Transverse colon (tissue), 4 donors: ENCODE measurements around the gene CCSER2. TPM values are rescaled to one million over a fixed set of nuclear protein-coding genes. Genes with fewer than 3 reads are reported as not detected.
A peak's percentile ranks its signal among the peaks of the same experiment; 100 is the strongest.

ENCODE experiments used
- DNase-seq: peaks from one replicate; pipeline ENCODE4 v3.0.0-alpha.2; 2019
- H3K27ac ChIP-seq, 4 donors: fragments of 200-600 bp; sonication (generic); 2 replicates each; pipeline ENCODE4 v1.5.1; 2016 to 2018; ENCODE audit warnings: inconsistent platforms in 4 of 4
- H3K27me3 ChIP-seq: fragments of 200-600 bp; sonication (generic); 2 replicates; pipeline ENCODE4 v1.5.1; 2017; ENCODE audit warnings: inconsistent platforms
- H3K36me3 ChIP-seq, 4 donors: fragments of 200-600 bp; sonication (generic); 2 replicates each; pipeline ENCODE4 v1.5.1; 2017 to 2019; ENCODE audit warnings: inconsistent platforms in 4 of 4
- H3K4me1 ChIP-seq, 4 donors: fragments of 200-600 bp; sonication (generic); 2 replicates each; pipeline ENCODE4 v1.5.1; 2017 to 2020; ENCODE audit warnings: inconsistent platforms in 4 of 4
- H3K4me3 ChIP-seq, 4 donors: fragments of 200-600 bp; sonication (generic); 1 replicate in 1 of 4; 2 replicates in 3 of 4; pipeline versions ENCODE4 v1.5.1 to v1.6.1; 2017 to 2019; ENCODE audit warnings: inconsistent platforms in 4 of 4
- H3K9me3 ChIP-seq, 2 donors: fragments of 200-600 bp; sonication (generic); 2 replicates each; pipeline ENCODE4 v1.5.1; 2017 to 2019; ENCODE audit warnings: inconsistent platforms in 2 of 2
- EP300 ChIP-seq: sonication (generic); formaldehyde crosslinking; IDR thresholded peaks from one replicate; pipeline ENCODE4 v1.6.1; 2017; ENCODE audit warnings: antibody characterized with exemption, low read depth
- POLR2A ChIP-seq: fragments of 450-650 bp; IDR thresholded peaks from one replicate; pipeline ENCODE4 v1.6.1; 2016; ENCODE audit warnings: antibody characterized with exemption, mild to moderate bottlenecking, moderate library complexity
- POLR2AphosphoS5 ChIP-seq, 3 donors: sonication (generic); formaldehyde crosslinking; IDR thresholded peaks; one replicate each; pipeline ENCODE4 v1.6.1; 2016; ENCODE audit warnings: antibody characterized with exemption in 3 of 3
- WGBS, 2 donors: methylation state at CpG; one replicate each; pipeline ENCODE4 v1.1.5; 2018; ENCODE audit warnings: low coverage in 1 of 2; 5-methylcytosine and 5-hydroxymethylcytosine counted together
- in situ Hi-C, 4 donors: fragments of 200-750 bp; cut with MboI; loops; one replicate each; pipeline versions ENCODE4 v1.15.0 to v1.15.1; 2017; ENCODE audit warnings: low sequenced_read_pairs in 3 of 4, low pct_ligation_motif_present in 1 of 4, low pct_unique_long_range_greater_than_20kb in 1 of 4
- intact Hi-C: fragments of 100-400 bp; cut with DNase I; formaldehyde crosslinking; loops from one replicate; pipeline ENCODE4 v1.15.1; 2023; ENCODE audit warnings: low total_unique reads
- total RNA-seq, 4 donors: library from RNA; depleted of rRNA; stranded (reverse); fragments of >200 nt; gene quantifications; one replicate each; pipeline ENCODE4 v1.1.0, GENCODE V29; 2016
- TF ChIP-seq, protein P1 (sequence below), 5 experiments: fragments of 200-600 bp in 3 of 5; fragments of 450-650 bp in 2 of 5; sonication (generic) in 3 of 5; IDR thresholded peaks; 1 replicate in 2 of 5; 2 replicates in 3 of 5; pipeline ENCODE4 v1.5.1; 2016 to 2017; ENCODE audit warnings: antibody characterized with exemption in 5 of 5, inconsistent platforms in 3 of 5, mild to moderate bottlenecking in 2 of 5, moderate library complexity in 1 of 5

The CCSER2 gene
- total RNA-seq, 4 donors from 2014 or later: 20.9 to 45.6 (median 33.7) TPM

DNA sequence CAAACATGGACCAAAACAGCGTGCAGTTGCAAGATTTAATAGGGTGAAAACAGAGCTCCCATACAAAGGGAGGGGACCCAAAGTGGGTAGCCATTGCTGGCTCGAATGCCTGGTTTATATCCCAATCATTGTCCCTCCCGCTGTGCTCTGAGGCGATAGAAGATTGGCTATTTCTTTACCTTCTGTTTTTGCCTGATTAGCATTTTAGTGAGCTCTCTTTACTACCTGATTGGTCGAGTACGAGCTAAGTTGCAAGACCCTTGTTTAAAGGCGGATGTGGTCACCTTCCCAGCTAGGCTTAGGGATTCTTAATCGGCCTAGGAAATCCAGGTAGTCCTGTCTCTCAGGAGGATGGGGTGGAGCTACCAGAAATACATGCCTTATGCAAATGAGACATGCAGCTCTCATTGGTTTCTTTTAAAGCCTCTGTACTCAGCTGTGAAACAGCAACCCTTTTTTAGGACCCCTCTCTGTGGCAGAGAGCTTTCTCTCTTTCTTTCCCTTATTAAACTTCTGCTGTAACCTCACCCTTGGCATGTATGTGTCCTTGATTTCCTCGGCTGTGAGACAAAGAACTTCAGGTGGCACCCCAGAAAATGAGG is 202.4 kb downstream of the CCSER2 start:
- no peak overlapping the region for H3K4me3 ChIP-seq
- H3K27me3 ChIP-seq: no peaks in the 10 kb centered on the region
- H3K36me3 ChIP-seq: no peaks in the 10 kb centered on the region
- H3K9me3 ChIP-seq: no peaks in the 10 kb centered on the region
- H3K27ac ChIP-seq: no peak overlapping the region
- DNase-seq: no peak
- WGBS, 2 donors: 60 to 92% methylated on average over 1 to 9 of the region's 9 CpGs
- in situ Hi-C loops: loop anchor here in 3 of 4 donors (5.0 to 25.0 kb wide), 5 partner anchors 144 to 269 kb away; no protein-coding TSS in a partner anchor
- no peaks in the 10 kb centered on the region for H3K4me1 ChIP-seq
- TF ChIP-seq EP300 (no peak), POLR2A (no peak), POLR2AphosphoS5 (IDR thresholded peaks at IDR 0.05) (no peak)
- TF ChIP-seq, protein P1, sequence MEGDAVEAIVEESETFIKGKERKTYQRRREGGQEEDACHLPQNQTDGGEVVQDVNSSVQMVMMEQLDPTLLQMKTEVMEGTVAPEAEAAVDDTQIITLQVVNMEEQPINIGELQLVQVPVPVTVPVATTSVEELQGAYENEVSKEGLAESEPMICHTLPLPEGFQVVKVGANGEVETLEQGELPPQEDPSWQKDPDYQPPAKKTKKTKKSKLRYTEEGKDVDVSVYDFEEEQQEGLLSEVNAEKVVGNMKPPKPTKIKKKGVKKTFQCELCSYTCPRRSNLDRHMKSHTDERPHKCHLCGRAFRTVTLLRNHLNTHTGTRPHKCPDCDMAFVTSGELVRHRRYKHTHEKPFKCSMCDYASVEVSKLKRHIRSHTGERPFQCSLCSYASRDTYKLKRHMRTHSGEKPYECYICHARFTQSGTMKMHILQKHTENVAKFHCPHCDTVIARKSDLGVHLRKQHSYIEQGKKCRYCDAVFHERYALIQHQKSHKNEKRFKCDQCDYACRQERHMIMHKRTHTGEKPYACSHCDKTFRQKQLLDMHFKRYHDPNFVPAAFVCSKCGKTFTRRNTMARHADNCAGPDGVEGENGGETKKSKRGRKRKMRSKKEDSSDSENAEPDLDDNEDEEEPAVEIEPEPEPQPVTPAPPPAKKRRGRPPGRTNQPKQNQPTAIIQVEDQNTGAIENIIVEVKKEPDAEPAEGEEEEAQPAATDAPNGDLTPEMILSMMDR (IDR thresholded peaks at IDR 0.05): no peak
- intact Hi-C loops: no loop called here

DNA sequence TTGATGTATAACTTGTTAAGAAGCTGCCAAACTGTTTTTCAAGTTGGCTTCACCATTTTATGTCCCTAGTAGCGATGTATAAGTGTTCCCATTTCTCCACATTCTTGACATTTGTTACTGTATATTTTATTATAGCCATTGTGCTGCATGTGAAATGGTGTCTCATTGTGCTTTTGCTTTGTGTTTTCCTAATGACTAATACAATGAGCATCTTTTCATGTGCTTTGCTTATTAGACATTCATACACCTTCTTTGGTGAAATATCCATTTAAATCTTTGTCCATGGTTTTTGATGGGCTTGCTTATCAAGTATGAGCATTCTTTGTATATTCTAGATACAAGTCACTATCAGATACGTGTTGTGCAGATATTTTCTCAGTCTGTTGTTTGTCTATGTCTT is 203.0 kb downstream of the CCSER2 start:
- in situ Hi-C loops: loop anchor here in 3 of 4 donors (5.0 to 25.0 kb wide), 5 partner anchors 144 to 269 kb away; no protein-coding TSS in a partner anchor
- Histone ChIP-seq H3K27ac (no peak overlapping the region), H3K9me3 (no peaks in the 10 kb centered on the region), H3K36me3 (no peaks in the 10 kb centered on the region), H3K4me3 (no peak overlapping the region), H3K27me3 (no peaks in the 10 kb centered on the region), H3K4me1 (no peaks in the 10 kb centered on the region)
- 90 to 97% methylated on average over 2 of the region's 2 CpGs for WGBS, 2 donors
- DNase-seq: no peak
- intact Hi-C loops: no loop called here
- no peak for TF ChIP-seq POLR2AphosphoS5 (IDR thresholded peaks at IDR 0.05)
- TF ChIP-seq EP300: no peak
- TF ChIP-seq, protein P1 (IDR thresholded peaks at IDR 0.05): no peak

DNA sequence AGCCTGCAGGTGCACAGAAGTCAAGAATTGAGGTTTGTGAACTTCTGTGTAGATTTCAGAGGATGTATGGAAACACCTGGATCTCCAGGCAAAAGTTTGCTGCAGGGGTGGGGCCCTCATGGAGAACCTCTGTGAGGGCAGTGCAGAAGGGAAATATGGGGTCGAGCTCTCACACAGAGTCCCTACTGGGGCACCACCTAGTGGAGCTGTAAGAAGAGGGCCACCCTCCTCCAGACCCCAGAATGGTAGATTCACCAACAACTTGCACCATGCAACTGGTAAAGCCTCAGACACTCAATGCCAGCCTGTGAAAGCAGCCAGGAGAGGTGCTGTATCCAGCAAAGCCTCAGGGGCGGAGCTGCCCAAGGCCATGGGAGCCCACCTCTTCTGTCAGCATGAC is 205.8 kb downstream of the CCSER2 start:
- no peak for DNase-seq
- in situ Hi-C loops (loop anchor here in 3 of 4 donors (5.0 to 25.0 kb wide), 5 partner anchors 147 to 272 kb away; no protein-coding TSS in a partner anchor), intact Hi-C loops (no loop called here)
- Histone ChIP-seq H3K4me3 (no peak overlapping the region), H3K9me3 (no peaks in the 10 kb centered on the region), H3K27ac (no peak overlapping the region), H3K4me1 (no peaks in the 10 kb centered on the region), H3K27me3 (no peaks in the 10 kb centered on the region), H3K36me3 (no peaks in the 10 kb centered on the region)
- TF ChIP-seq, protein P1 (IDR thresholded peaks at IDR 0.05): peak in 1 of 5 experiments; percentile 5
- no peak for TF ChIP-seq POLR2A
- WGBS, 2 donors: 71 to 100% methylated on average over 1 to 2 of the region's 2 CpGs

DNA sequence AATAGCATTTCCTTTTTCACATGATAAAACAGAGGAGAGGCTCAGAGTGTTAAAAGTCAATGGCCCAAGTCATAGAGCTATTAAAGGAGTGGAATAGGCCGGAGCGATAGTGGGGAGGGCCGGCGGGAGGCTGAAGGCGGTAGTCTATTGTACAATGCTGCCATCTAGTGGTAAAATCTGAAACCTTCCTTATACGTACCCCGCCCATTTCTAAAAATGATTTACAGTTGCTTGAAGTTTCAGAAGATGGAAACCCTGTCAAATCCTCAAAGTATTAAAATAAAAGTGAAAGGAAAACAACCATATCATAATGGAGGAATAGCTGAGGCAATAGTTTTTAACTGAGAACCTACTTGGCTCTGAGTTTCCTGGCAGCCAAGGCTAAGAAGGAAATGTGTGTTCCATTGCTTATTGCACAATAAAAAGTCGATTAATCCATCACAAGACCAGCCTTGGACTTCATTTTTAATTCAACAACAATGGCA is 209.1 kb downstream of the CCSER2 start:
- WGBS, 2 donors: 3 to 9% methylated on average over 7 to 8 of the region's 8 CpGs
- in situ Hi-C loops: loop anchor here (5.0 to 25.0 kb wide), 5 partner anchors 150 to 273 kb away; no protein-coding TSS in a partner anchor
- H3K27me3 ChIP-seq: peaks cover 10% of the 10 kb centered on the region
- no peaks in the 10 kb centered on the region for H3K36me3 ChIP-seq
- peaks cover 0 to 10% (median 7%) of the 10 kb centered on the region in 4 donors for H3K4me1 ChIP-seq
- H3K9me3 ChIP-seq: no peaks in the 10 kb centered on the region
- intact Hi-C loops: loop anchor here (5.0 kb wide), 1 partner anchor 270 kb away; no protein-coding TSS in a partner anchor
- no peak overlapping the region for H3K27ac ChIP-seq
- peak; percentile 49 for DNase-seq
- no peak overlapping the region for H3K4me3 ChIP-seq
- TF ChIP-seq, protein P1 (IDR thresholded peaks at IDR 0.05): peak; percentile 82 to 86 (median 83)
- TF ChIP-seq POLR2AphosphoS5 (IDR thresholded peaks at IDR 0.05): no peak
